IMR-90 (cell line): ENCODE measurements around the gene LSM6. TPM values are rescaled to one million over a fixed set of nuclear protein-coding genes. Genes with fewer than 3 reads are reported as not detected.

Experiments
- ATAC-seq: fragments of 200-7000 bp; cut with Tn5 transposase; 2 replicates; pipeline ENCODE4 v1.9.1; 2020; ENCODE audit warnings: low read depth, mild to moderate bottlenecking, moderate library complexity
- BruUV-seq: library from RNA; stranded (reverse); fragments of 400-500 nt; replicated peaks from 2 replicates; lab custom pipeline; 2021; lab: Mats Ljungman, UMichigan
- CTCF ChIA-PET: fragments of 300-600 bp; formaldehyde crosslinking; extraction: SDS; loops from one replicate; lab custom pipeline; 2021; ENCODE audit warnings: antibody characterized with exemption; lab: Yijun Ruan, JAX
- POLR2A ChIA-PET: fragments of 300-600 bp; sonication (Branson Sonifier 250); formaldehyde crosslinking; loops from one replicate; lab custom pipeline; 2022; ENCODE audit warnings: antibody characterized with exemption; ENCODE audit not compliant: unreplicated experiment; lab: Charles Lee
- DNase-seq: peaks from one replicate; pipeline ENCODE4 v3.0.0; 2013
- H2AFZ ChIP-seq: replicated peaks from 2 replicates; pipeline ENCODE3; 2013; ENCODE audit warnings: low read length, mild to moderate bottlenecking; ENCODE audit not compliant: poor library complexity
- H2AK5ac ChIP-seq: 2 replicates; pipeline ENCODE4 v1.6.1; 2013; ENCODE audit warnings: low read depth, low read length, inconsistent platforms
- H2AK9ac ChIP-seq: replicated peaks from 2 replicates; pipeline ENCODE3; 2013; ENCODE audit warnings: mild to moderate bottlenecking, low read depth, low read length, moderate library complexity; ENCODE audit not compliant: poor library complexity
- H2BK120ac ChIP-seq: 2 replicates; pipeline ENCODE4 v1.6.1; 2013; ENCODE audit warnings: low read depth, low read length, inconsistent platforms
- H2BK15ac ChIP-seq: 3 replicates; pipeline ENCODE4 v1.6.1; 2013; ENCODE audit warnings: low read depth, low read length, inconsistent platforms
- H2BK20ac ChIP-seq: 2 replicates; pipeline ENCODE4 v1.6.1; 2013; ENCODE audit warnings: low read depth, mild to moderate bottlenecking, inconsistent platforms, low read length, moderate library complexity
- H2BK5ac ChIP-seq: 2 replicates; pipeline ENCODE4 v1.6.1; 2013; ENCODE audit warnings: mild to moderate bottlenecking, low read depth, low read length, inconsistent platforms; ENCODE audit not compliant: poor library complexity, severe bottlenecking
- H3K14ac ChIP-seq: replicated peaks from 2 replicates; pipeline ENCODE4 v1.6.1; 2013; ENCODE audit warnings: low read depth, low read length, inconsistent platforms
- H3K18ac ChIP-seq: 2 replicates; pipeline ENCODE4 v1.6.1; 2013; ENCODE audit warnings: low read depth, low read length, control low read depth
- H3K23ac ChIP-seq: 2 replicates; pipeline ENCODE4 v1.6.1; 2013; ENCODE audit warnings: low read depth, low read length, inconsistent platforms
- H3K27ac ChIP-seq: 2 replicates; pipeline ENCODE4 v1.5.1; 2013; ENCODE audit warnings: mild to moderate bottlenecking, control low read depth, low read length; ENCODE audit not compliant: insufficient read depth
- H3K27me3 ChIP-seq: 2 replicates; pipeline ENCODE4 v1.6.1; 2013; ENCODE audit warnings: low read length; ENCODE audit not compliant: control insufficient read depth, insufficient read depth
- H3K36me3 ChIP-seq: 2 replicates; pipeline ENCODE4 v1.6.1; 2013; ENCODE audit warnings: low read length, mixed read lengths; ENCODE audit not compliant: control insufficient read depth, insufficient read depth
- H3K4ac ChIP-seq: 2 replicates; pipeline ENCODE4 v1.6.1; 2013; ENCODE audit warnings: low read depth, low read length, inconsistent platforms
- H3K4me1 ChIP-seq: 2 replicates; pipeline ENCODE4 v1.6.1; 2013; ENCODE audit warnings: low read length, mixed read lengths; ENCODE audit not compliant: control insufficient read depth, insufficient read depth
- H3K4me2 ChIP-seq: 2 replicates; pipeline ENCODE4 v1.6.1; 2013; ENCODE audit warnings: low read depth, mild to moderate bottlenecking, control low read depth, low read length, moderate library complexity
- H3K4me3 ChIP-seq: 2 replicates; pipeline ENCODE4 v1.5.1; 2013; ENCODE audit warnings: low read depth, mild to moderate bottlenecking, control low read depth, low read length, moderate library complexity; ENCODE audit not compliant: insufficient read depth
- H3K56ac ChIP-seq: 2 replicates; pipeline ENCODE4 v1.6.1; 2013; ENCODE audit warnings: low read length, inconsistent platforms; ENCODE audit not compliant: insufficient read depth; ENCODE audit errors: extremely low read depth
- H3K79me1 ChIP-seq, 2 experiments: 2 replicates each; pipeline ENCODE4 v1.6.1; 2013; ENCODE audit warnings: low read length in 2 of 2, inconsistent platforms in 1 of 2, low read depth in 1 of 2
- H3K9ac ChIP-seq: 2 replicates; pipeline ENCODE4 v1.6.1; 2013; ENCODE audit warnings: low read depth, low read length, control low read depth
- H3K9me1 ChIP-seq: 2 replicates; pipeline ENCODE4 v1.6.1; 2013; ENCODE audit warnings: low read length, inconsistent platforms; ENCODE audit not compliant: insufficient read depth
- H3K9me3 ChIP-seq: 2 replicates; pipeline ENCODE4 v1.6.1; 2013; ENCODE audit warnings: low read length; ENCODE audit not compliant: control insufficient read depth, insufficient read depth
- H4K20me1 ChIP-seq: 2 replicates; pipeline ENCODE4 v1.6.1; 2013; ENCODE audit warnings: low read length, inconsistent platforms; ENCODE audit not compliant: insufficient read depth
- H4K5ac ChIP-seq: 2 replicates; pipeline ENCODE4 v1.6.1; 2013; ENCODE audit warnings: mild to moderate bottlenecking, low read depth, low read length, control low read depth
- H4K8ac ChIP-seq, 2 experiments: 2 replicates each; pipeline ENCODE4 v1.6.1; 2013; ENCODE audit warnings: low read depth in 2 of 2, low read length in 2 of 2, control low read depth in 1 of 2, inconsistent platforms in 1 of 2
- H4K91ac ChIP-seq: 2 replicates; pipeline ENCODE4 v1.6.1; 2013; ENCODE audit warnings: low read depth, low read length, inconsistent platforms; ENCODE audit not compliant: insufficient read depth
- CEBPB ChIP-seq: IDR thresholded peaks from 2 replicates; pipeline ENCODE4 v1.6.1; 2012; ENCODE audit warnings: low read depth, low read length, improper control_type of control experiment
- MAFK ChIP-seq: IDR thresholded peaks from 2 replicates; pipeline ENCODE4 v1.6.1; 2012; ENCODE audit warnings: low read depth, low read length, improper control_type of control experiment
- NFE2L2 ChIP-seq: fragments of 150-350 bp; IDR thresholded peaks from 2 replicates; pipeline ENCODE4 v1.6.1; 2016; ENCODE audit warnings: low read depth, mild to moderate bottlenecking, low read length
- POLR2A ChIP-seq: IDR thresholded peaks from 2 replicates; pipeline ENCODE4 v1.6.1; 2012; ENCODE audit warnings: mild to moderate bottlenecking, low read depth, low read length
- RAD21 ChIP-seq: IDR thresholded peaks from 2 replicates; pipeline ENCODE4 v1.6.1; 2012; ENCODE audit warnings: low read length, improper control_type of control experiment
- RCOR1 ChIP-seq: IDR thresholded peaks from 2 replicates; pipeline ENCODE4 v1.6.1; 2012; ENCODE audit warnings: mild to moderate bottlenecking, low read length, improper control_type of control experiment; ENCODE audit not compliant: insufficient replicate concordance
- RFX5 ChIP-seq: IDR thresholded peaks from 2 replicates; pipeline ENCODE4 v1.8.0; 2012; ENCODE audit warnings: low read depth, mild to moderate bottlenecking, low read length, moderate library complexity
- SMC3 ChIP-seq: fragments of 150-350 bp; IDR thresholded peaks from 2 replicates; pipeline ENCODE4 v1.6.1; 2016; ENCODE audit warnings: low read depth, mild to moderate bottlenecking, antibody characterized with exemption, low read length, moderate library complexity
- WGBS, 2 experiments: methylation state at CpG; one replicate each; pipeline versions ENCODE4 v1.1.5 to v1.1.7; 2013; ENCODE audit warnings: missing lambda C conversion rate in 2 of 2; ENCODE audit not compliant: insufficient read length in 1 of 2; ENCODE audit errors: extremely low coverage in 2 of 2; 5-methylcytosine and 5-hydroxymethylcytosine counted together
- dilution Hi-C: fragments of 300-500 bp; cut with HindIII; formaldehyde crosslinking; loops from one replicate; pipeline ENCODE4 v1.14.3; 2018; ENCODE audit warnings: low sequenced_read_pairs; ENCODE audit not compliant: unreplicated experiment
- in situ Hi-C: fragments of 300-500 bp; cut with MboI; formaldehyde crosslinking; loops from 3 replicates; pipeline ENCODE4 v1.14.3; 2019; ENCODE audit warnings: low sequenced_read_pairs, inconsistent platforms, mixed read lengths
- intact Hi-C: fragments of 100-400 bp; cut with micrococcal nuclease; formaldehyde crosslinking; loops from 2 replicates; pipeline ENCODE4 v1.10.0; 2022
- polyA plus RNA-seq, 3 experiments: library from polyadenylated mRNA; depleted of rRNA; stranded (reverse); fragments of >200 nt; gene quantifications; 2 replicates each; pipeline ENCODE4 v1.2.3, GENCODE V29; 2012; ENCODE audit warnings: low replicate concordance in 1 of 3
- total RNA-seq: library from RNA; depleted of rRNA; stranded (reverse); fragments of >200 nt; gene quantifications from 2 replicates; pipeline ENCODE4 v1.2.3, GENCODE V29; 2012
- TF ChIP-seq, protein P1 (sequence below): conservative IDR thresholded peaks from 2 replicates; pipeline ENCODE4 v1.5.1; 2012; ENCODE audit warnings: mild to moderate bottlenecking, low read depth, low read length, improper control_type of control experiment

LSM6 gene
- total and polyA plus RNA-seq, 2 of the 4 experiments (the other 2 are of a cell fraction), result 13.4 to 17.4 TPM

DNA sequence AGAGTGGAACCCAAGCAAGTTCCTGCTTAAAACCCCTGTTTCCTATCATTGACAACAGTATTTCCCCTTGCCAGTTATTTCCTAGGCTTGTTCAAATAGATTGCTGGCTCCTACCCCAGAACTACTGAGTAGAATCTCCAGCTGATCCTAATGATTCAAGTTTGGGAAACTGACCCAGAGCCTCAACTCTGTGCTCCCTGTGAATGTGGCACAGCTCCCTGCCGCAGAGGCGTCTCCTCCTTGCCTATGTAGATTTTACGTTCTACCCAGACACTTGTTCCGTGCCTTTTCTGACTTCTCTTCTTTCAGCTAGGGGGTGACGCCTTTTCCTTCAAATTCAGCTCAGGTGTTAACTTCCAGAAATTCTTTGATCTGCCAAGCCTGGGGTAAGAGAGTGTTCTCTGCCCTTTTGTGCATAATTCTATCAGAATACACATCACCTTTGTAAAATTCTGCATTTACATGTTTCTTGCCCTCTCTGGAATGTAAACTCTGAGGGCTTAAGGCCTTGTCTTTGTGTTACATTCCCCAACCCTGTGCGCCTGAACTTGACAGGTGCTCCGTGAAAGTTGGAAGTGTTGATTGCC, 4.4 kb downstream of the LSM6 start:
- H3K27me3 ChIP-seq, result no peaks in the 10 kb centered on the region
- DNase-seq (no peak), ATAC-seq (no peak)
- BruUV-seq, result no TSS peak
- no peak overlapping the region for H3K23ac ChIP-seq
- no peak overlapping the region for H4K5ac ChIP-seq
- POLR2A ChIA-PET, result no interaction called here
- no peak overlapping the region for H3K56ac ChIP-seq
- TF ChIP-seq POLR2A, result no peak
- TF ChIP-seq SMC3, result no peak
- TF ChIP-seq RFX5, result no peak
- TF ChIP-seq, protein P1, sequence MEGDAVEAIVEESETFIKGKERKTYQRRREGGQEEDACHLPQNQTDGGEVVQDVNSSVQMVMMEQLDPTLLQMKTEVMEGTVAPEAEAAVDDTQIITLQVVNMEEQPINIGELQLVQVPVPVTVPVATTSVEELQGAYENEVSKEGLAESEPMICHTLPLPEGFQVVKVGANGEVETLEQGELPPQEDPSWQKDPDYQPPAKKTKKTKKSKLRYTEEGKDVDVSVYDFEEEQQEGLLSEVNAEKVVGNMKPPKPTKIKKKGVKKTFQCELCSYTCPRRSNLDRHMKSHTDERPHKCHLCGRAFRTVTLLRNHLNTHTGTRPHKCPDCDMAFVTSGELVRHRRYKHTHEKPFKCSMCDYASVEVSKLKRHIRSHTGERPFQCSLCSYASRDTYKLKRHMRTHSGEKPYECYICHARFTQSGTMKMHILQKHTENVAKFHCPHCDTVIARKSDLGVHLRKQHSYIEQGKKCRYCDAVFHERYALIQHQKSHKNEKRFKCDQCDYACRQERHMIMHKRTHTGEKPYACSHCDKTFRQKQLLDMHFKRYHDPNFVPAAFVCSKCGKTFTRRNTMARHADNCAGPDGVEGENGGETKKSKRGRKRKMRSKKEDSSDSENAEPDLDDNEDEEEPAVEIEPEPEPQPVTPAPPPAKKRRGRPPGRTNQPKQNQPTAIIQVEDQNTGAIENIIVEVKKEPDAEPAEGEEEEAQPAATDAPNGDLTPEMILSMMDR, result no peak
- no peak for TF ChIP-seq RCOR1
- TF ChIP-seq MAFK, result no peak
- TF ChIP-seq NFE2L2, result no peak
- TF ChIP-seq RAD21, result no peak
- no peak for TF ChIP-seq CEBPB
- H2BK120ac ChIP-seq, result no peak overlapping the region
- no CpG with 5 or more reads among the region's 7 CpGs for WGBS, 2 experiments
- peaks cover 28 to 34% of the 10 kb centered on the region in 2 experiments for H3K79me1 ChIP-seq
- CTCF ChIA-PET, result no interaction called here
- in situ Hi-C loops, result no loop called here
- H3K4me1 ChIP-seq, result peaks cover 3% of the 10 kb centered on the region; the same call in 1 of the 2 replicates
- peaks cover 6% of the 10 kb centered on the region for H3K36me3 ChIP-seq
- H2BK15ac ChIP-seq, result no peak overlapping the region
- H3K9ac ChIP-seq, result no peak overlapping the region
- 0 out of 2 replicates have a peak overlapping the region, but pooled peaks have one; percentile 35 for H3K4me2 ChIP-seq
- dilution Hi-C loops, result no loop called here
- no peak overlapping the region for H3K27ac ChIP-seq
- peaks cover 5% of the 10 kb centered on the region; the same call in 1 of the 2 replicates for H4K20me1 ChIP-seq
- no peak overlapping the region for H3K4me3 ChIP-seq
- H3K18ac ChIP-seq, result no peak overlapping the region
- no peak overlapping the region for H2BK20ac ChIP-seq
- H3K9me1 ChIP-seq, result peaks cover 4% of the 10 kb centered on the region; the same call in 1 of the 2 replicates
- H2AK5ac ChIP-seq, result no peak overlapping the region
- H2BK5ac ChIP-seq, result no peak overlapping the region
- no peaks in the 10 kb centered on the region for H3K9me3 ChIP-seq
- intact Hi-C loops, result loop anchor here (5.0 to 10.0 kb wide), 2 partner anchors 243 to 975 kb away; partner anchors contain the start of gene ZNF827
- no peak overlapping the region for H4K8ac ChIP-seq
- no peak overlapping the region for H3K14ac ChIP-seq
- no peak overlapping the region for H3K4ac ChIP-seq
- no peak overlapping the region for H4K91ac ChIP-seq
- H2AFZ ChIP-seq, result no peak overlapping the region
- H2AK9ac ChIP-seq, result no peak overlapping the region
